GM13976 (cell line): ENCODE data around the gene ATP5PO.

Experiments
- DNase-seq: peaks from one replicate; pipeline ENCODE4 v3.0.0; 2012; ENCODE audit warnings: low spot score
- CTCF ChIP-seq: IDR thresholded peaks from 2 replicates; pipeline ENCODE4 v1.5.1; 2012; ENCODE audit warnings: borderline replicate concordance, mild to moderate bottlenecking; ENCODE audit not compliant: insufficient read depth; ENCODE audit errors: extremely low read depth, missing control alignments, control extremely low read depth
- in situ Hi-C: fragments of 300-500 bp; cut with MboI; formaldehyde crosslinking; loops from one replicate; pipeline ENCODE4 v1.12.0; 2022; ENCODE audit warnings: low sequenced_read_pairs, mixed read lengths, inconsistent platforms; ENCODE audit not compliant: unreplicated experiment

ATP5PO gene

GRCh38 chr21:33954395-33954794 is 38.8 kb upstream of the ATP5PO start:
- TF ChIP-seq CTCF = no peak
- in situ Hi-C loops = no loop called here

DNA sequence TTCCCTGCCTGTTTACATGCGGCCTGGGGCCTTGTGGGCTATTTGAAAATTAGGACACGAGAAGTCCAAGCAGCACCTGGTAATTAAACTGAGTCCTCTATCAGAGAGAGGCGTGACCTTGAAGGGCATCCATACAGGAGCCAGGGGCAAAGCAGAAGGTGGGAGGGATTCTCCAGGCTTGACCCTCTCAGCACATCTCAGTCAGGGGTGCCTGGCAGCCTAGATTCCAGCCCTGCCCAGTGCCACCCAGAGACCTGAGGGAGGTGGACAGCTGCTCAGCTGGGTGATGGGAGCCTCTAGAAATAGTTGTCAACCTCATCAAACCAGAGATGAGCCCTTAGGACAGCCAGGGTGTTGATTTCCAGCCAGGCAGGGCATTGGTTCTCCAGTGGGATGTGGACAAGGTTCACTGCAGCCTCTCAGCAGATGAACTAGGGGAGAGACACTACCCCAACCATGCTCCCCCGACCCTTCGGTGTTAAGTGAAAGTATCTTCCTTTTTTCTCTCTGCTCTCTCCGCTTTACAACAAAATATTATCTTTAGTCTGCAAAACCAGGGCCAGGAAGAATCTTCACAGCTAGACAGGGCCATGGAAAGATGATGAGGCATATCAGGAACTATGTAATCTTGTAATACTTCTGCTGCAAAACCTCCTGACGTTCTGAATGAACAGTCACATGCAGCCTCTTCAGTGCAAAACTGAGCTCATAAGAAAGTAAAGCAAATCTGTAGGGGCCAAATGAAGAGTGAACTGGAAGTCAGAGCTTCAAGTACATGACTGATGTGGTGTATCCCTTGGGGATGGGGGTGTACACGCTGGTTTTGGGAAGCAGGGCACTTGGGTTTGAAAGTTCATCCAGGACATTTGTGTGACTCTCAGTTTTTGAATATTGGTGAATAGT is 35.9 kb upstream of the ATP5PO start:
- in situ Hi-C loops = no loop called here
- no peak for DNase-seq
- no peak for TF ChIP-seq CTCF

More at GRCh38 chr21:33954395-33954794, 38.8 kb upstream of the ATP5PO start:
- DNase-seq = no peak

DNA sequence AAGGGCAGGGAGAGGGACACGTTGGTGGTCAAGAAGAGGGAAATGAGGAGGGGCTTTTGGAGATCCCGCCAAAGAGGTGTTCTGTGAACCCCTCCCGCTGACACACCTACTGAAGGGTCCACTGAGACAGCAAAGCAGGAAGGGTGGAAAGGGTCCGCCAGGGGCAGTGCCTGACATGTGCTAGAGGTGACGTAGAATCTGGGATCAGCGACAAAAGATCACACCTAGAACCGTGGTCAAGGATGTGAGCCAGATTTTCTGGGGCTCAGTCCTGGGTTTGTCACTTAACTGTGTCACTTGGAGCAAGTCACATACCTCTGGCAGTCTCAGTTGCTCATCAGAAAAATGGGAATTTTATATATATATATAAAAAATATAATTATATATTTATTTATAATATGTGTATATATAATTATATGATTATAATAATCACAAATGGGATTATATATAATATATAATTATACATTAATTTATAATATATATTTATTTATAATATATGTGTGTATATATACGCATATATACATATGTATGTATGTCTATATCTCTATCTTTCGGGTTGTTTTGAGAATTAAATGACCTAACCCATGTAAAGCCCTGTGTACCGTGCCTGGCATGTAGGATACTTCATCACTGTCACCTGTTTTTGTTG is 35.0 kb upstream of the ATP5PO start:
- in situ Hi-C loops = no loop called here
- TF ChIP-seq CTCF = no peak
- DNase-seq = no peak

DNA sequence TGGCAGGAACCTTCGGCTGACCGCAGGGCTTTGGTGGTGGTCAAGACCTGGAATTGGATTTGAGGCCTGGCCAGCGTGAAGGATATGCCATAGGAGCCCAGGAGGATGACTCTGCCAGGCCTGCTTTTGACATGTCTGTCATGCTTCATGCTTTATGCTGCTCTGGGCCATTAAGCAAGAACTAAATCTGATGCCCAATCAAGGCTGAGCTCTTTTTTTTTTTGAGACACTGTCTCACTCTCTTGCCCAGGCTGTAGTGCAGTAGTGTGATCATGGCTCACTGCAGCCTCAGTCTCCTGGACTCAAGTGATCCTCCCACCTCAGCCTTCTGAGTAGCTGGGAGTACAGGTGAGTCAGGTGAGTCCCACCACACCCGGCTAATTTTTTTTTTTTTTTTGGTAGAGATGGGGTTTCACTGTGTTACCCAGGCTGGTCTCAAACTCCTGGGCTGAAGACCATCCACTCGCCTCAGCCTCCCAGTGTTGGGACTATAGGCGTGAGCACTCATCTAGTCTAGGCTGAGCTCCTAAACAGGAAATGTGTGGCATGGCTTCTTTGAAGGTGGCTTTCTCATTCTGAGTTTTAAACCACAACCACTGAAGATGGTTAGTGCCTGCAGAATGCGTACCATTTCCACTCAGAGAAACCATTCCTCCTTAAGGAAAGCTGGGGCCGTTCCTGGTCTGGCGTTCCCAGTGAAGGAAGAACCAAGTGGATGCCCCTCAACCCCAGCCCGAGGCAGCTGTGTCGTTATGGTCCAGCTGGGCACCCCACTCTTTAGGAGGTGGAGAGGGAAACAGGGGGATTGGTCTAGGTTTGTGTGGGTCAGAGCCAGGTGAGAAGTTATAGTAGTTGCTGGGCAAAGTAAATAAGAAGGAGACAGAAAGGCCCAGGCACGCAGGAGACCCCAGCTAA is 34.2 kb upstream of the ATP5PO start:
- in situ Hi-C loops = no loop called here
- DNase-seq = no peak
- TF ChIP-seq CTCF = no peak

DNA sequence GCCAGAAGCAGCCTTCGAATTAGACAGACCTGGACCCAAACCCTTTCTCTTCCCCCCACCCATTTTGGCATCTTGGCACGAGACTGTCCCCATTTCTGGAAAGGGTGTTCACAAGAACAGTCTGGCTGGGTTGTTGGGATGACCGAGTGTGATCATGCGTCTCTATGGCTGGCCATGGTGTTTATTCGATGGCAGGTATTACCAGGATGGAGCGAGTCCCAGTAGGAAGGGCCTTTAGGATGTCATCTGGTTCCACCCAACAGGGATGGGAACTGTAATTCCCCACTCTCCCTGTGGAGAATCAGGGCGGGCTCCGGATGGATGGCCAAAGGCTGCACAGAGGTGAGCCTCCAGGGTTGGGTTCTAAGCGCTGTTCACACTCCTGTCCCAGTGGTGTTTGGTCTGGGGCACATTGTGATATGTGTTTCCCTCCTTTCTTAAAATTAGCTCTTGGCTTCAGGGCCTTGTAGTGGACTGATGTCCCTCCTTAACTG is 33.4 kb upstream of the ATP5PO start:
- no peak for DNase-seq
- no peak for TF ChIP-seq CTCF
- in situ Hi-C loops = no loop called here
